HCT116 (cell line): Measurements from ENCODE around the gene NFXL1. TPM values are rescaled to one million over a fixed set of nuclear protein-coding genes. Genes with fewer than 3 reads are reported as not detected.

ENCODE experiments used
- ATAC-seq: fragments of 200-7000 bp; cut with Tn5 transposase; 2 replicates; pipeline ENCODE4 v1.9.1; 2020; ENCODE audit warnings: mild to moderate bottlenecking, moderate library complexity
- BruUV-seq: library from RNA; stranded (reverse); fragments of 400-500 nt; replicated peaks from 2 replicates; lab custom pipeline; 2021; lab: Mats Ljungman, UMichigan
- CTCF ChIA-PET: fragments of 300-600 bp; sonication (Branson Sonifier 250); formaldehyde crosslinking; loops from one replicate; lab custom pipeline; 2021; ENCODE audit warnings: antibody characterized with exemption; lab: Charles Lee
- POLR2A ChIA-PET: fragments of 300-600, 350-600 bp; sonication (Branson Sonifier 250); formaldehyde crosslinking; loops from one replicate; lab custom pipeline; 2021; ENCODE audit warnings: antibody characterized with exemption; lab: Charles Lee
- RAD21 ChIA-PET, 2 experiments: fragments of 300-600 bp; sonication (Branson Sonifier 250); formaldehyde crosslinking; loops; one replicate each; lab custom pipeline; 2023; ENCODE audit warnings: low total read pairs in 2 of 2; ENCODE audit not compliant: uncharacterized antibody in 2 of 2, unreplicated experiment in 2 of 2, low non-redundant PET in 1 of 2; lab: Charles Lee
- DNase-seq: peaks from one replicate; pipeline ENCODE4 v3.0.0-alpha.2; 2010; ENCODE audit warnings: low read depth, low spot score
- H2AFZ ChIP-seq: fragments of 200-600 bp; shearing (Covaris generic), sonication (generic); 2 replicates; pipeline ENCODE4 v1.6.1; 2017; ENCODE audit warnings: low read depth, mixed run types, mixed read lengths, antibody characterized with exemption, low read length; ENCODE audit not compliant: poor library complexity, severe bottlenecking
- H3K27ac ChIP-seq: 2 replicates; pipeline ENCODE4 v1.5.1; 2012; ENCODE audit warnings: low read depth, low read length
- H3K27me3 ChIP-seq: fragments of 200-600 bp; sonication (generic); 2 replicates; pipeline ENCODE4 v1.6.1; 2016; ENCODE audit warnings: mixed run types, low read length, mixed read lengths; ENCODE audit not compliant: insufficient read depth
- H3K36me3 ChIP-seq, 2 experiments: fragments of 200-500 bp in 1 of 2; fragments of 200-600 bp in 1 of 2; sonication (Bioruptor generic) in 1 of 2; sonication (generic) in 1 of 2; 2 replicates each; pipeline versions ENCODE4 v1.5.1 to v1.6.1; 2014 to 2016; ENCODE audit warnings: low read length in 2 of 2, inconsistent platforms in 1 of 2, mixed read lengths in 1 of 2, mixed run types in 1 of 2; ENCODE audit not compliant: insufficient read depth in 2 of 2, control insufficient read depth in 1 of 2
- H3K4me1 ChIP-seq, 2 experiments: fragments of 200-600 bp in 1 of 2; sonication (generic) in 1 of 2; 2 replicates each; pipeline versions ENCODE4 v1.5.1 to v1.6.1; 2012 to 2017; ENCODE audit warnings: low read length in 2 of 2, inconsistent platforms in 1 of 2, mild to moderate bottlenecking in 1 of 2, mixed read lengths in 1 of 2, mixed run types in 1 of 2, moderate library complexity in 1 of 2; ENCODE audit not compliant: insufficient read depth in 2 of 2, control insufficient read depth in 1 of 2
- H3K4me2 ChIP-seq: fragments of 200-600 bp; sonication (generic); 2 replicates; pipeline ENCODE4 v1.6.1; 2017; ENCODE audit warnings: mixed run types, low read length, mixed read lengths
- H3K4me3 ChIP-seq, 2 experiments: fragments of 200-600 bp in 1 of 2; sonication (generic) in 1 of 2; replicated peaks in 1 of 2; 2 replicates each; pipeline ENCODE4 v1.5.1; 2011 to 2016; ENCODE audit warnings: low read length in 2 of 2, control low read depth in 1 of 2, low read depth in 1 of 2, mild to moderate bottlenecking in 1 of 2, mixed read lengths in 1 of 2, mixed run types in 1 of 2
- H3K79me2 ChIP-seq: fragments of 200-600 bp; sonication (generic); 2 replicates; pipeline ENCODE4 v1.6.1; 2017; ENCODE audit warnings: mild to moderate bottlenecking, mixed run types, low read length, moderate library complexity, mixed read lengths; ENCODE audit not compliant: insufficient read depth
- H3K9ac ChIP-seq: fragments of 200-600 bp; sonication (generic); 2 replicates; pipeline ENCODE4 v1.6.1; 2016; ENCODE audit warnings: low read length, mixed read lengths
- H3K9me2 ChIP-seq: fragments of 200-600 bp; sonication (generic), shearing (Covaris generic); 2 replicates; pipeline ENCODE4 v1.6.1; 2017; ENCODE audit warnings: mixed run types, mild to moderate bottlenecking, moderate library complexity; ENCODE audit not compliant: insufficient read depth
- H3K9me3 ChIP-seq, 2 experiments: fragments of 200-500 bp in 1 of 2; fragments of 200-600 bp in 1 of 2; sonication (Bioruptor generic) in 1 of 2; sonication (generic) in 1 of 2; 2 replicates each; pipeline ENCODE4 v1.6.1; 2014 to 2017; ENCODE audit warnings: low read length in 2 of 2, mixed read lengths in 2 of 2, inconsistent platforms in 1 of 2, low read depth in 1 of 2, mild to moderate bottlenecking in 1 of 2, mixed run types in 1 of 2, moderate library complexity in 1 of 2; ENCODE audit not compliant: control insufficient read depth in 1 of 2, insufficient read depth in 1 of 2
- H4K20me1 ChIP-seq: fragments of 200-600 bp; sonication (generic), shearing (Covaris generic); 2 replicates; pipeline ENCODE4 v1.6.1; 2017; ENCODE audit warnings: mixed run types, mild to moderate bottlenecking, moderate library complexity; ENCODE audit not compliant: insufficient read depth
- CEBPB ChIP-seq: IDR thresholded peaks from 2 replicates; pipeline ENCODE4 v1.6.1; 2012; ENCODE audit warnings: low read depth
- EGR1 ChIP-seq: IDR thresholded peaks from 2 replicates; pipeline ENCODE4 v1.6.1; 2012; ENCODE audit warnings: low read depth
- FOSL1 ChIP-seq: IDR thresholded peaks from 2 replicates; pipeline ENCODE4 v1.6.1; 2012; ENCODE audit warnings: low read depth
- JUND ChIP-seq: IDR thresholded peaks from 2 replicates; pipeline ENCODE4 v1.6.1; 2012
- SIN3A ChIP-seq: IDR thresholded peaks from 2 replicates; pipeline ENCODE4 v1.6.1; 2012; ENCODE audit warnings: low read depth
- ZFX ChIP-seq: fragments of 450-650 bp; IDR thresholded peaks from 2 replicates; pipeline ENCODE4 v1.6.1; 2017
- intact Hi-C: fragments of 100-400 bp; cut with micrococcal nuclease; formaldehyde crosslinking; loops from 2 replicates; pipeline ENCODE4 v1.10.0; 2022
- total RNA-seq: library from RNA; stranded (reverse); gene quantifications from one replicate; pipeline ENCODE4 v1.2.1, GENCODE V29; 2021; ENCODE audit not compliant: unreplicated experiment
- TF ChIP-seq, protein P1 (sequence below): IDR thresholded peaks from 2 replicates; pipeline ENCODE4 v1.6.1; 2011; ENCODE audit warnings: mild to moderate bottlenecking, low read length, moderate library complexity; ENCODE audit not compliant: insufficient replicate concordance; ENCODE audit errors: extremely low read depth
- TF ChIP-seq, protein P2 (sequence below): IDR thresholded peaks from 2 replicates; pipeline ENCODE4 v1.6.1; 2012
- TF ChIP-seq, protein P3 (sequence below): IDR thresholded peaks from 2 replicates; pipeline ENCODE4 v1.6.1; 2012; ENCODE audit warnings: low read depth
- TF ChIP-seq, protein P4 (sequence below): IDR thresholded peaks from 2 replicates; pipeline ENCODE4 v1.6.1; 2012
- TF ChIP-seq, protein P5 (sequence below), 3 experiments: fragments of 200-600 bp in 1 of 3; sonication (generic) in 1 of 3; IDR thresholded peaks in 2 of 3; conservative IDR thresholded peaks in 1 of 3; 2 replicates each; pipeline ENCODE4 v1.5.1; 2012 to 2017; ENCODE audit warnings: low read depth in 2 of 3, low read length in 2 of 3, antibody characterized with exemption in 1 of 3, borderline replicate concordance in 1 of 3, control low read depth in 1 of 3, mild to moderate bottlenecking in 1 of 3, mixed read lengths in 1 of 3, mixed run types in 1 of 3, moderate library complexity in 1 of 3; ENCODE audit not compliant: insufficient read depth in 1 of 3

NFXL1 gene
- total RNA-seq, 1 experiment from 2014 or later: 26.8 TPM

DNA sequence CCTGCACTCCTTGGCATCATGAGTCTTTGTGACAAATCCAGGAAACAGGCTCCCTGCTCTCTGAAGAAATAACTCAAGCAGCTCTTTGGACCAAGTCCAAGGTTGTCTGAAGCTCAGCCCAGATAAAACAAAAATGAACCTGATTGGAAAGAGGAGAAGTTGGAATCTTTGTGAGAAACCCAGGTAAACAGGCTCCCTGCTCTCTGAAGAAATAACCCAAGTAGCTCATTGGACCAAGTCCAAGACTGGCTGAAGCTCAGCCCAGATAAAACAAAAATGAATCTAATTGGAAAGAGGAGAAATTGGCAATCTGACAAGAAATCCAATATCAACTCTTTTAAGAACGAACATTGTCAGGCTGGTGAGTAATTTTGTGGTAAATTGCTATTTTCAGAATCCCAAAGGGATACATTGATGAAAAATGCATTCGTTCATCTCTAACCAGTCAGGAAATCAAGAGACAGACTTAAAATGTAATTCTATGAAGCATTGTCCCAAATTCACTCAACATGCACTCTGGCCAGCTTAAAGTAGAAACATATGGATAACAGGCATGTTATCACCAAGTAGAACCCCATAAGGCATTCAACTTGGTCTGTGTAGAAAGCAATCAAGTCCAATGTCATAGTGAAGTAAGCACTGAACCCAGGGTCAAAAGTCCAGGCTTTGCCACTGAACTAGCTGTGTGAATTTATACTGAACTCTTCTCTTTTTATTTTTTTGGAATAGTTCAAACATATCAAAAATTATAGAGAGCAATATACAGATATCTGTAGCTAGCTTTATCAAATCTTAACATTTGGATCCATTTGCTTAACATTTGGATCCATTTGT, 16.8 kb upstream of the NFXL1 start:
- H3K9me3 ChIP-seq: no peaks in the 10 kb centered on the region
- no peak overlapping the region for H3K4me3 ChIP-seq
- H3K4me1 ChIP-seq: peaks cover 0 to 9% of the 10 kb centered on the region in 2 experiments; a peak in 2 of 4 replicates
- no peak overlapping the region for H3K27ac ChIP-seq
- intact Hi-C loops: loop anchor here (5.0 kb wide), 3 partner anchors 229 to 1089 kb away; no protein-coding TSS in a partner anchor
- no peak overlapping the region for H2AFZ ChIP-seq
- no peaks in the 10 kb centered on the region for H3K9me2 ChIP-seq
- no TSS peak for BruUV-seq
- no peak overlapping the region for H3K4me2 ChIP-seq
- ChIA-PET RAD21 (interaction anchor here in 1 of 2 experiments (0.6 kb wide), 1 partner anchor 72 kb away, joined by 3 read pairs; no protein-coding TSS in a partner anchor), POLR2A (no interaction called here), CTCF (no interaction called here)
- no peak for ATAC-seq
- no peak for DNase-seq
- no peaks in the 10 kb centered on the region for H3K79me2 ChIP-seq
- H4K20me1 ChIP-seq: no peaks in the 10 kb centered on the region
- H3K36me3 ChIP-seq: no peaks in the 10 kb centered on the region
- H3K27me3 ChIP-seq: no peaks in the 10 kb centered on the region
- H3K9ac ChIP-seq: no peak overlapping the region
- TF ChIP-seq, protein P1, sequence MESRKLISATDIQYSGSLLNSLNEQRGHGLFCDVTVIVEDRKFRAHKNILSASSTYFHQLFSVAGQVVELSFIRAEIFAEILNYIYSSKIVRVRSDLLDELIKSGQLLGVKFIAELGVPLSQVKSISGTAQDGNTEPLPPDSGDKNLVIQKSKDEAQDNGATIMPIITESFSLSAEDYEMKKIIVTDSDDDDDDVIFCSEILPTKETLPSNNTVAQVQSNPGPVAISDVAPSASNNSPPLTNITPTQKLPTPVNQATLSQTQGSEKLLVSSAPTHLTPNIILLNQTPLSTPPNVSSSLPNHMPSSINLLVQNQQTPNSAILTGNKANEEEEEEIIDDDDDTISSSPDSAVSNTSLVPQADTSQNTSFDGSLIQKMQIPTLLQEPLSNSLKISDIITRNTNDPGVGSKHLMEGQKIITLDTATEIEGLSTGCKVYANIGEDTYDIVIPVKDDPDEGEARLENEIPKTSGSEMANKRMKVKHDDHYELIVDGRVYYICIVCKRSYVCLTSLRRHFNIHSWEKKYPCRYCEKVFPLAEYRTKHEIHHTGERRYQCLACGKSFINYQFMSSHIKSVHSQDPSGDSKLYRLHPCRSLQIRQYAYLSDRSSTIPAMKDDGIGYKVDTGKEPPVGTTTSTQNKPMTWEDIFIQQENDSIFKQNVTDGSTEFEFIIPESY: no peak
- TF ChIP-seq ZFX (no peak), EGR1 (no peak), JUND (no peak), FOSL1 (no peak), SIN3A (no peak), CEBPB (no peak)
- TF ChIP-seq, protein P2, sequence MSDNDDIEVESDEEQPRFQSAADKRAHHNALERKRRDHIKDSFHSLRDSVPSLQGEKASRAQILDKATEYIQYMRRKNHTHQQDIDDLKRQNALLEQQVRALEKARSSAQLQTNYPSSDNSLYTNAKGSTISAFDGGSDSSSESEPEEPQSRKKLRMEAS: no peak
- TF ChIP-seq, protein P3, sequence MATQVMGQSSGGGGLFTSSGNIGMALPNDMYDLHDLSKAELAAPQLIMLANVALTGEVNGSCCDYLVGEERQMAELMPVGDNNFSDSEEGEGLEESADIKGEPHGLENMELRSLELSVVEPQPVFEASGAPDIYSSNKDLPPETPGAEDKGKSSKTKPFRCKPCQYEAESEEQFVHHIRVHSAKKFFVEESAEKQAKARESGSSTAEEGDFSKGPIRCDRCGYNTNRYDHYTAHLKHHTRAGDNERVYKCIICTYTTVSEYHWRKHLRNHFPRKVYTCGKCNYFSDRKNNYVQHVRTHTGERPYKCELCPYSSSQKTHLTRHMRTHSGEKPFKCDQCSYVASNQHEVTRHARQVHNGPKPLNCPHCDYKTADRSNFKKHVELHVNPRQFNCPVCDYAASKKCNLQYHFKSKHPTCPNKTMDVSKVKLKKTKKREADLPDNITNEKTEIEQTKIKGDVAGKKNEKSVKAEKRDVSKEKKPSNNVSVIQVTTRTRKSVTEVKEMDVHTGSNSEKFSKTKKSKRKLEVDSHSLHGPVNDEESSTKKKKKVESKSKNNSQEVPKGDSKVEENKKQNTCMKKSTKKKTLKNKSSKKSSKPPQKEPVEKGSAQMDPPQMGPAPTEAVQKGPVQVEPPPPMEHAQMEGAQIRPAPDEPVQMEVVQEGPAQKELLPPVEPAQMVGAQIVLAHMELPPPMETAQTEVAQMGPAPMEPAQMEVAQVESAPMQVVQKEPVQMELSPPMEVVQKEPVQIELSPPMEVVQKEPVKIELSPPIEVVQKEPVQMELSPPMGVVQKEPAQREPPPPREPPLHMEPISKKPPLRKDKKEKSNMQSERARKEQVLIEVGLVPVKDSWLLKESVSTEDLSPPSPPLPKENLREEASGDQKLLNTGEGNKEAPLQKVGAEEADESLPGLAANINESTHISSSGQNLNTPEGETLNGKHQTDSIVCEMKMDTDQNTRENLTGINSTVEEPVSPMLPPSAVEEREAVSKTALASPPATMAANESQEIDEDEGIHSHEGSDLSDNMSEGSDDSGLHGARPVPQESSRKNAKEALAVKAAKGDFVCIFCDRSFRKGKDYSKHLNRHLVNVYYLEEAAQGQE: no peak
- TF ChIP-seq, protein P4, sequence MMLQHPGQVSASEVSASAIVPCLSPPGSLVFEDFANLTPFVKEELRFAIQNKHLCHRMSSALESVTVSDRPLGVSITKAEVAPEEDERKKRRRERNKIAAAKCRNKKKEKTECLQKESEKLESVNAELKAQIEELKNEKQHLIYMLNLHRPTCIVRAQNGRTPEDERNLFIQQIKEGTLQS: no peak
- TF ChIP-seq, protein P5, sequence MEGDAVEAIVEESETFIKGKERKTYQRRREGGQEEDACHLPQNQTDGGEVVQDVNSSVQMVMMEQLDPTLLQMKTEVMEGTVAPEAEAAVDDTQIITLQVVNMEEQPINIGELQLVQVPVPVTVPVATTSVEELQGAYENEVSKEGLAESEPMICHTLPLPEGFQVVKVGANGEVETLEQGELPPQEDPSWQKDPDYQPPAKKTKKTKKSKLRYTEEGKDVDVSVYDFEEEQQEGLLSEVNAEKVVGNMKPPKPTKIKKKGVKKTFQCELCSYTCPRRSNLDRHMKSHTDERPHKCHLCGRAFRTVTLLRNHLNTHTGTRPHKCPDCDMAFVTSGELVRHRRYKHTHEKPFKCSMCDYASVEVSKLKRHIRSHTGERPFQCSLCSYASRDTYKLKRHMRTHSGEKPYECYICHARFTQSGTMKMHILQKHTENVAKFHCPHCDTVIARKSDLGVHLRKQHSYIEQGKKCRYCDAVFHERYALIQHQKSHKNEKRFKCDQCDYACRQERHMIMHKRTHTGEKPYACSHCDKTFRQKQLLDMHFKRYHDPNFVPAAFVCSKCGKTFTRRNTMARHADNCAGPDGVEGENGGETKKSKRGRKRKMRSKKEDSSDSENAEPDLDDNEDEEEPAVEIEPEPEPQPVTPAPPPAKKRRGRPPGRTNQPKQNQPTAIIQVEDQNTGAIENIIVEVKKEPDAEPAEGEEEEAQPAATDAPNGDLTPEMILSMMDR (IDR thresholded peaks at IDR 0.05 in 2 of 3, conservative IDR thresholded peaks at IDR 0.05 in 1 of 3; ENCODE audit: borderline replicate concordance in 1 of 3, insufficient read depth in 1 of 3, low read depth in 2 of 3, low read length in 2 of 3): no peak
- TF ChIP-seq, all 23 proteins: peak for 0
